OCI-LY3 (cell line): ENCODE measurements around the gene ARMCX2.

Source experiments
- H2AFZ ChIP-seq: fragments of 200-600, 300-600 bp; shearing (Covaris generic); 2 replicates; pipeline ENCODE4 v1.6.0; 2014; ENCODE audit warnings: antibody characterized with exemption, low read depth, low read length
- H3K27ac ChIP-seq: fragments of 200-600, 300-600 bp; sonication (generic); 2 replicates; pipeline ENCODE4 v1.5.1; 2014; ENCODE audit warnings: mild to moderate bottlenecking, low read length, moderate library complexity, mixed read lengths
- H3K27me3 ChIP-seq: fragments of 200-600, 300-600 bp; sonication (generic); 2 replicates; pipeline ENCODE4 v1.6.1; 2014; ENCODE audit warnings: low read depth, low read length, mixed read lengths
- H3K36me3 ChIP-seq: fragments of 200-600, 300-600 bp; sonication (generic); replicated peaks from 2 replicates; pipeline ENCODE3; 2014; ENCODE audit warnings: low read depth, low read length, mixed read lengths
- H3K4me1 ChIP-seq: fragments of 300-600, 200-600 bp; sonication (generic); 2 replicates; pipeline ENCODE4 v1.6.1; 2014; ENCODE audit warnings: low read length, mixed read lengths
- H3K4me2 ChIP-seq: fragments of 200-600, 300-600 bp; sonication (generic); 2 replicates; pipeline ENCODE4 v1.6.1; 2014; ENCODE audit warnings: low read length, mixed read lengths
- H3K4me3 ChIP-seq: fragments of 300-600, 200-600 bp; sonication (generic); 2 replicates; pipeline ENCODE4 v1.5.1; 2014; ENCODE audit warnings: antibody characterized with exemption, mild to moderate bottlenecking, low read length, moderate library complexity
- H3K79me2 ChIP-seq: fragments of 300-600, 200-600 bp; shearing (Covaris generic); 2 replicates; pipeline ENCODE4 v1.6.1; 2014; ENCODE audit warnings: mild to moderate bottlenecking, low read length, mixed read lengths
- H3K9ac ChIP-seq: fragments of 300-600, 200-600 bp; shearing (Covaris generic); 2 replicates; pipeline ENCODE4 v1.6.0; 2014; ENCODE audit warnings: mild to moderate bottlenecking, low read length, moderate library complexity
- H3K9me3 ChIP-seq: fragments of 200-600, 300-600 bp; shearing (Covaris generic); 2 replicates; pipeline ENCODE4 v1.6.1; 2014; ENCODE audit warnings: low read length, mixed read lengths; ENCODE audit not compliant: insufficient read depth
- H4K20me1 ChIP-seq: fragments of 200-600, 300-600 bp; sonication (generic); 2 replicates; pipeline ENCODE4 v1.6.1; 2016; ENCODE audit warnings: low read length, mixed read lengths; ENCODE audit not compliant: insufficient read depth
- EZH2phosphoT487 ChIP-seq: fragments of 200-600 bp; shearing (Covaris generic); IDR thresholded peaks from 2 replicates; pipeline ENCODE4 v1.6.1; 2018; ENCODE audit warnings: antibody characterized with exemption, mixed run types, low read depth
- TF ChIP-seq, protein P1 (sequence below): fragments of 200-600, 300-600 bp; sonication (generic); IDR thresholded peaks from 2 replicates; pipeline ENCODE4 v1.5.1; 2014; ENCODE audit warnings: antibody characterized with exemption, low read length, low read depth

ARMCX2 gene

DNA sequence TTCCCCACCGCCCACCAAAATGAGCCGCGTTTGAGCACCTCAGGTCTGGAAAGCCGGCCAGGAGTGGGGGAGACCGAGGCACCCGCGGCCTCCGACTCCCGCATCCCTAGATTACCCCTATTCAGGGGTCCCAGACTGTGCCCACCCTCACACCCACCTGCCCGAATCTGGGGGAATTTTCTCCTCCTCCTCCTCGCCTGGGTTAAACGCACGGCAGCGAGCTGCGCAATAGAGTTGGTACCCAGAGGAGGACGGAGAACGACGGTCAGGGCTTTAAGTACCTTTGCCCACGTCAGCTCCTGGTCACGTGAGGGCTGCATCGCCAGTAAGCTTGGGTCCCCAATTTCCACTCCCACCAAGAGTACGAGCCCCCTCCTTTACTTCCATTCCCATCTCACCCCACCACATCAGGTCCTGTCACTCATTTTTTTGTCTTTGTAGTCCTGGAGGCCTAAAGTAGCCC, at the start of gene ARMCX2:
ARMCX2 (minus strand) TSS at position 250 of the 463 bp plus-strand sequence. CDS start 2,262 bp downstream, outside the sequence.
- Histone ChIP-seq H3K27ac (no peak within 1 kb of the TSS), H3K9ac (peak within 1 kb of the TSS; percentile 82), H3K4me2 (peak within 1 kb of the TSS; percentile 92)

DNA sequence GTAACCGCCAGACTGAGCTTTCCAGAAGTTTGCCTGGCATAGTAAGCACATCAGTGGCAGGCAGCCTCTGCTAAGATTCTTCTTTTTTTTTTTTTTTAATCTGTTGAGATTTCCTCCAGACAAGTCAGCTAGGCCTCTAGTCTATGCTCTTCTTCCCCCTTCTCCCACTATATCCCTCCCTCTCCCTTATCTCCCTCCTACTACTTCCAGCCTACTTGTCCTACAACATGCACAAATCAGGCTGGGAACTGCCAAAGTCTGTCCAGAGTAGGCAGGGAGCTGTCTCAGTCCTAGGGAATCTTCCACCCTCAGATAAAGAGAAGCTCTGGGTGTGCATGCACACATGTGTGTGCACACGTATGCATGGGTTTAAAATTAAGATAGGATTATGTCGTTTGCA, 49.7 kb upstream of the ARMCX2 start:
- TF ChIP-seq EZH2phosphoT487: no peak
- no peak overlapping the region for H2AFZ ChIP-seq
- H3K79me2 ChIP-seq: no peaks in the 10 kb centered on the region
- H3K9me3 ChIP-seq: no peaks in the 10 kb centered on the region
- H3K27ac ChIP-seq: no peak overlapping the region
- no peaks in the 10 kb centered on the region for H3K36me3 ChIP-seq
- no peak overlapping the region for H3K9ac ChIP-seq
- H3K4me3 ChIP-seq: no peak overlapping the region
- no peaks in the 10 kb centered on the region for H4K20me1 ChIP-seq
- no peaks in the 10 kb centered on the region for H3K27me3 ChIP-seq
- H3K4me1 ChIP-seq: no peaks in the 10 kb centered on the region
- H3K4me2 ChIP-seq: no peak overlapping the region

More for the DNA sequence above, at the start of gene ARMCX2:
- Histone ChIP-seq H3K36me3 (no peaks in the 10 kb centered on the region), H3K4me3 (peak within 1 kb of the TSS; percentile 99), H4K20me1 (0 out of 2 replicates have a peak, but pooled peaks cover 3% of the 10 kb centered on the region), H3K27me3 (no peaks in the 10 kb centered on the region), H3K9me3 (no peaks in the 10 kb centered on the region), H3K79me2 (no peaks in the 10 kb centered on the region; the same call in 1 of the 2 replicates), H3K4me1 (peaks cover 11% of the 10 kb centered on the region), H2AFZ (peak within 1 kb of the TSS; percentile 87)
- TF ChIP-seq, protein P1, sequence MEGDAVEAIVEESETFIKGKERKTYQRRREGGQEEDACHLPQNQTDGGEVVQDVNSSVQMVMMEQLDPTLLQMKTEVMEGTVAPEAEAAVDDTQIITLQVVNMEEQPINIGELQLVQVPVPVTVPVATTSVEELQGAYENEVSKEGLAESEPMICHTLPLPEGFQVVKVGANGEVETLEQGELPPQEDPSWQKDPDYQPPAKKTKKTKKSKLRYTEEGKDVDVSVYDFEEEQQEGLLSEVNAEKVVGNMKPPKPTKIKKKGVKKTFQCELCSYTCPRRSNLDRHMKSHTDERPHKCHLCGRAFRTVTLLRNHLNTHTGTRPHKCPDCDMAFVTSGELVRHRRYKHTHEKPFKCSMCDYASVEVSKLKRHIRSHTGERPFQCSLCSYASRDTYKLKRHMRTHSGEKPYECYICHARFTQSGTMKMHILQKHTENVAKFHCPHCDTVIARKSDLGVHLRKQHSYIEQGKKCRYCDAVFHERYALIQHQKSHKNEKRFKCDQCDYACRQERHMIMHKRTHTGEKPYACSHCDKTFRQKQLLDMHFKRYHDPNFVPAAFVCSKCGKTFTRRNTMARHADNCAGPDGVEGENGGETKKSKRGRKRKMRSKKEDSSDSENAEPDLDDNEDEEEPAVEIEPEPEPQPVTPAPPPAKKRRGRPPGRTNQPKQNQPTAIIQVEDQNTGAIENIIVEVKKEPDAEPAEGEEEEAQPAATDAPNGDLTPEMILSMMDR: no peak
- TF ChIP-seq EZH2phosphoT487: no peak

DNA sequence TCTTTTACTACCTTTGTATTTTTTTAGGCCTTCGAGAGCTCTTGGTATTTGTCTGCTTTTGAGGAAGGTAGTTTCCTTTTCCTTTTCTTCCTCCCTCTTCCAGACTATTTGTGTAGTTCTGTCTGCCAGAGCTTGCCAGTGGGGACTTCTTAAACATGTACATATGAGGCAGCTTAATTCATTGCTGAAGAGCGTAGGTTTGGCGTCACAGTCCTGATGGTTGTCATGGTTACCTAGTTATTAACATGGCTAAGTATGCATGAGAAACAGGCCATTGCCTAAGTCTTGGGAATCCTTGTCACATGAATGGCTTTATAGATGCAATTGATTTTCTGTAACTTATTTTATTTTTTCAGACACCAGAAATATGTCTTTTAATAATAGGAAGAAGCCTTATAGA, 48.5 kb upstream of the ARMCX2 start:
- H3K4me2 ChIP-seq: no peak overlapping the region
- no peak for TF ChIP-seq EZH2phosphoT487
- TF ChIP-seq, protein P1: no peak
- no peaks in the 10 kb centered on the region for H3K36me3 ChIP-seq

DNA sequence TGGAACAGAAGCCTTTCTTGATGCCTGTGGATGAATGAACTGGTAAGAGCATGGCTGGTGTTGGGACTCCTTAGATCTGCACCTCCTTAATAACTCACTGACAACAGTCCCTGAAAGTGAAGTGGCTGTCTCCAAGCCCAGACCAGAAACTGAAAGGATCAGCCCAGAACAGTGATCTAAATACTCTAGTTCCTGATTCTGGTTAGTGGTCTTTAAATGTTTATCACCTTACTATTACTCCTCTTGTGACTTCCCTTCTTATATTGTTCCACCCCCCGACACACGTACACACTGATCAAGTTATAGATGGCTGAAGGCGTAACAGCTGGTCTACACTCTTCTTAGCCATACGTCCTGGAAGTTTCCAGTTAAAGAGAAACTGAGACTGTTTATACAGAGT, 33.8 kb upstream of the ARMCX2 start:
- no peaks in the 10 kb centered on the region for H3K27me3 ChIP-seq
- H3K4me3 ChIP-seq: no peak overlapping the region
- H3K27ac ChIP-seq: no peak overlapping the region
- no peaks in the 10 kb centered on the region; the same call in 1 of the 2 replicates for H3K4me1 ChIP-seq
- H3K9ac ChIP-seq: no peak overlapping the region
- peak overlapping the region; percentile 65 for H2AFZ ChIP-seq
- no peaks in the 10 kb centered on the region for H3K36me3 ChIP-seq
- no peaks in the 10 kb centered on the region for H3K9me3 ChIP-seq
- TF ChIP-seq EZH2phosphoT487: no peak
- TF ChIP-seq, protein P1: no peak
- no peaks in the 10 kb centered on the region for H4K20me1 ChIP-seq
- H3K79me2 ChIP-seq: no peaks in the 10 kb centered on the region
- H3K4me2 ChIP-seq: peak overlapping the region; percentile 17

More for the DNA sequence above, 48.5 kb upstream of the ARMCX2 start:
- Histone ChIP-seq H4K20me1 (no peaks in the 10 kb centered on the region), H3K9ac (no peak overlapping the region), H3K27me3 (no peaks in the 10 kb centered on the region), H2AFZ (no peak overlapping the region), H3K4me1 (no peaks in the 10 kb centered on the region), H3K9me3 (no peaks in the 10 kb centered on the region), H3K79me2 (no peaks in the 10 kb centered on the region), H3K27ac (no peak overlapping the region), H3K4me3 (no peak overlapping the region)
